ENCODE measurements around the gene ROR1. TPM values are rescaled to one million over a fixed set of nuclear protein-coding genes. Genes with fewer than 3 reads are reported as not detected.
"Not testable (repeated sequence)": the region's sequence is repeated elsewhere in the genome, so short reads cannot be mapped to it uniquely, and the experiment has no call there.

The ROR1 gene
- total RNA-seq, 2 experiments from 2014 or later = 0.10 to 0.14 TPM

DNA sequence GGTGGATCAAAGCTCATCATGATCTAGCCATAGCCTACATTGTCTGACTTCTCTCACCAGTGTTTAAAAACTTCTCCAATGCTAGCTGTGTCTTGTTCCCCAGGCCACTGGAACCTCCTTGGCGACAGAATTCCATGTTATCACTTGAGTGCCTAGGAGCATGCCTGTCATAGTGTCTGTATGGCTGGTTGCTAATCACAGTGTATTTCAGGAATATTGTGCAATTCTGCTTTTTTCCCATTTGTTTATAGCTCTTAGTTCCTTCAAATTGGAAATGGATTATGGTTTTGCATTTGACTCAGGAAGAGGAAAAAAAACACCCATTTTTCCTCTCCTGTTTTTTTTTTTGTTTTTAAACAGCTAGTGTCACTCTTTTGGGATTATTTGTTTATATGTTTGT lies 25.5 kb downstream of the ROR1 start:
- H3K4me3 Mint-ChIP-seq = no peak overlapping the region
- H3K9me3 Mint-ChIP-seq = no peaks in the 10 kb centered on the region
- H3K4me1 Mint-ChIP-seq (ENCODE audit: low read depth) = no peaks in the 10 kb centered on the region
- H3K36me3 Mint-ChIP-seq (ENCODE audit: low read depth) = no peaks in the 10 kb centered on the region
- intact Hi-C loops (cut with micrococcal nuclease) = no loop called here
- no peak overlapping the region for H3K27ac Mint-ChIP-seq
- DNase-seq = no peak
- peaks cover 2% of the 10 kb centered on the region for H3K27me3 Mint-ChIP-seq (ENCODE audit: low read depth)
- CTCF ChIA-PET = interaction anchor here (0.7 kb wide), 1 partner anchor 302 kb away, joined by 4 read pairs; no protein-coding TSS in a partner anchor

DNA sequence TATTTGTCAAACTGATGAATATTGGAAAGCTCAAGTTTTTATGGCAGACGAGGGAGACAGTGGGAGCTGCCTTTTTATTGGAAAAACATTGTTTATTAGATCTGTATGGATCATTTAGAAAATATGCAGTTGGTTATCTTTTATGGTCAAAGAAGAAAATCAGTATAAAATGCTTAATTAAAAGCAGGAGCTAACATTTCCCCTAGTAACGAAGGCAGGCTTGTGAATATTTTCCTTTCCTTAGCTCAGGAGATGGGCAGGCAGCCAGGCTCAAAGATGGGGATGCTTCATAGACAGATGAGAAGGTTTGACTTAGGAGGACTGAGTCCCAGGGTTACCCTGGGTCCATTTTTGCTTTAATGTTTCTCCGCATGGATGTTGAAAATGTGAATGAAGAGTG lies 26.0 kb downstream of the ROR1 start:
- Mint-ChIP-seq H3K9me3 (no peaks in the 10 kb centered on the region), H3K27ac (no peak overlapping the region), H3K4me1 (ENCODE audit: low read depth) (no peaks in the 10 kb centered on the region), H3K27me3 (ENCODE audit: low read depth) (peaks cover 2% of the 10 kb centered on the region), H3K36me3 (ENCODE audit: low read depth) (no peaks in the 10 kb centered on the region), H3K4me3 (no peak overlapping the region)
- no peak for DNase-seq
- CTCF ChIA-PET = interaction anchor here (0.6 to 0.7 kb wide), 2 partner anchors 302 to 904 kb away, joined by 4 read pairs; no protein-coding TSS in a partner anchor
- intact Hi-C loops (cut with micrococcal nuclease) = no loop called here

DNA sequence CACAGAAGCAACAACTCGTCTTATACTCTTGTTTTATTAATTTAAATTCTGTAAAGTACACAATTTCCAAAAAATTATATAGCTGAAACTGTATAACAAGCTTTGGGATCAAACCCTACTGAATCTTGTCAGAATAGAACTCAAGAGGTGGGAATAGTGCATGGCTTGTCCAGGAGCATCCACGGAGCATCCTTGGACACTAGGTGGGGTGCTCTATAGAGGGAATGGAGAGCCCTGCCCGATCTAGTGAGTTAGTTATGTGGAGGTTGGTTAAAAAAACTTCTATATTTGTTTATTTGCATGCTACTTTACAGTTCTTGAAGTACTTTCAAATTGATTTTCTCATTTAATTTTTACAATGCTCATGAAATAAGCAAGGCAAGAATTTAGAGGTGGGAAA lies 28.3 kb downstream of the ROR1 start:
- CTCF ChIA-PET = no interaction called here
- no peaks in the 10 kb centered on the region for H3K4me1 Mint-ChIP-seq (ENCODE audit: low read depth)

DNA sequence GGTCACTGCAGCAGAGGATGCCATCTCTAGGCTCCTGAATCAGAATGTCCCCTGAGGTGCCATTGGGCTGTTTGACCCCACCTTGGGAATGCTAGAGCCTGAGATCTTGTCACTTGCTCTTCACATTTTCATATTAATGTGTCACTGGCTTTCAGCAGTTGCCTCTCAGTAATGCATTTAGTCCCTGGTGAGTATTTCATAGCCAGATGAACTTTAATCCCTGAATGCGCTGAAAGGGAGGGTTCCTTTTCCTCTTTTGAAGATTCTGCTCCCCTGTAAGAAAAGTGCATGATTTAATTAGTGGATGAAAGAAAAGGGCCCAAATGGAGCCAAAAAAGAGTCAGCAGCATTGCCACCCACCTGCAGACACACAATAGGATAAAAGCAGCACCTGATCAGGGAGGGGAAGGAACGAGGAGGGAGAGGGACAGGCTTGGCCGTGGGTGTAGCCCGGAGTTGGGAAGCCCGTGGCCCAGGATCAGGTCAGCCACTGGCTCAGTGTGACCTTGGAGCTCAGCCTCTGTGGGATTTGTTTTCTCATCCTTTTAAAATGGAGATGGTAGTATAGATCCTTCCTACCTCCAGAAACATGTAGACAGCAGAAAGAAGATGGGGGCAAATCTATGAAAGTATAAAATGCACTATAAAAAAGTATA lies 31.1 kb downstream of the ROR1 start:
- CTCF ChIA-PET = no interaction called here
- peaks cover 2% of the 10 kb centered on the region for H3K9me3 Mint-ChIP-seq
- no peaks in the 10 kb centered on the region for H3K36me3 Mint-ChIP-seq (ENCODE audit: low read depth)
- H3K27me3 Mint-ChIP-seq (ENCODE audit: low read depth) = peaks cover 2% of the 10 kb centered on the region
- DNase-seq = no peak
- H3K27ac Mint-ChIP-seq = no peak overlapping the region
- H3K4me3 Mint-ChIP-seq = no peak overlapping the region
- no peaks in the 10 kb centered on the region for H3K4me1 Mint-ChIP-seq (ENCODE audit: low read depth)
- intact Hi-C loops (cut with micrococcal nuclease) = no loop called here

More for the DNA sequence above, 28.3 kb downstream of the ROR1 start:
- H3K27ac Mint-ChIP-seq = no peak overlapping the region
- no peak overlapping the region for H3K4me3 Mint-ChIP-seq
- H3K36me3 Mint-ChIP-seq (ENCODE audit: low read depth) = no peaks in the 10 kb centered on the region
- H3K9me3 Mint-ChIP-seq = no peaks in the 10 kb centered on the region
- intact Hi-C loops (cut with micrococcal nuclease) = no loop called here
- peaks cover 2% of the 10 kb centered on the region for H3K27me3 Mint-ChIP-seq (ENCODE audit: low read depth)
- no peak for DNase-seq

DNA sequence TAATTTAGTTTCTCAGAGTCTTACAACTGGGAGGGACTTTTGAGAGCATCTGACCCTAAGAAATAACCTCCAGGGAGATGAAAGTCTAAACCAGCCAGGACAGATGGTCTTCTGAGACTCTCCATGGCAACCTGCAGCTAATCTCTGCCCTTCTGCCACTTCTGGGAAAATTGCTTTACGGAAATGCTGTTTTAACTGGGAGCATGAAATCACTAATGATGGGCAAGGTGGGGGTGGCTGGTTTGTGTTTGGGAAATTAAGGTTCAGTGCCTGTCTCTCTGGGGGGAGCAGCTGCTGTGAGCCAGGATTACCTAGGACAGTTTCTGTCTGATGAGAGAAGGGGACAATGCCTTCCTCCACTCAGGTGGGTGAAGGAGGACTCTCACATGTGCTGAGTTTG lies 33.2 kb downstream of the ROR1 start:
- peaks cover 2% of the 10 kb centered on the region for H3K9me3 Mint-ChIP-seq
- CTCF ChIA-PET = no interaction called here
- H3K27ac Mint-ChIP-seq = no peak overlapping the region
- H3K4me3 Mint-ChIP-seq = no peak overlapping the region
- H3K4me1 Mint-ChIP-seq (ENCODE audit: low read depth) = no peaks in the 10 kb centered on the region
- H3K36me3 Mint-ChIP-seq (ENCODE audit: low read depth) = no peaks in the 10 kb centered on the region
- no peak for DNase-seq
- intact Hi-C loops (cut with micrococcal nuclease) = no loop called here
- H3K27me3 Mint-ChIP-seq (ENCODE audit: low read depth) = peaks cover 2% of the 10 kb centered on the region

DNA sequence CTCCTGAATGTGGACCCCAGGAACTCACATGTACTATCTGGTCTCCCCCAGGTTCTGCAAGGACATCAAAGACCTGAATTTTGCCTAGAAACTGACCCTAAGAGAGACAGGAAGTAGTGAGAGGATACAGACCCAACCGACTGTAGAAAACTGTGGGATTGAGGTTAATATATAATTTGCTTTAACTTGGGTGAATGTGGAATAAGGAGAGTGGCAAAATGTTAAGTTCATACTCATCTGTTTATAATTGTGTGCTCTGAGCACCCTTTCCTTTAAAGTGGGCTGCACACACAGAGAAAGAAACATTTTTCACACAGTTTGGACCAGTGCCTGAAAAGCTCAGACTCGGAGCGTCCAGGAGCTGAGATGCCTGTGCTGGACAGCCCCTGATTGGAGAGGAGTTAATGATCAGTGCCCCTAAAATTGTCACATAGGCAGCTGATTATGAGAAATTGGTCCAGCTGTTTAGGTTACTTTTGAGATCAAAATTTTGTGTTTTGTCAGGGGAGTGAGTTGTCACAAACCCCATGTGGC lies 37.2 kb downstream of the ROR1 start:
- CTCF ChIA-PET = interaction anchor here (1.3 kb wide), 1 partner anchor 14 kb away, joined by 3 read pairs; no protein-coding TSS in a partner anchor
- no peaks in the 10 kb centered on the region for H3K36me3 Mint-ChIP-seq (ENCODE audit: low read depth)
- intact Hi-C loops (cut with micrococcal nuclease) = no loop called here
- no peaks in the 10 kb centered on the region for H3K4me1 Mint-ChIP-seq (ENCODE audit: low read depth)
- no peak overlapping the region for H3K4me3 Mint-ChIP-seq
- H3K27me3 Mint-ChIP-seq (ENCODE audit: low read depth) = peaks cover 2% of the 10 kb centered on the region
- no peak for DNase-seq
- H3K9me3 Mint-ChIP-seq = peaks cover 2% of the 10 kb centered on the region
- no peak overlapping the region for H3K27ac Mint-ChIP-seq

DNA sequence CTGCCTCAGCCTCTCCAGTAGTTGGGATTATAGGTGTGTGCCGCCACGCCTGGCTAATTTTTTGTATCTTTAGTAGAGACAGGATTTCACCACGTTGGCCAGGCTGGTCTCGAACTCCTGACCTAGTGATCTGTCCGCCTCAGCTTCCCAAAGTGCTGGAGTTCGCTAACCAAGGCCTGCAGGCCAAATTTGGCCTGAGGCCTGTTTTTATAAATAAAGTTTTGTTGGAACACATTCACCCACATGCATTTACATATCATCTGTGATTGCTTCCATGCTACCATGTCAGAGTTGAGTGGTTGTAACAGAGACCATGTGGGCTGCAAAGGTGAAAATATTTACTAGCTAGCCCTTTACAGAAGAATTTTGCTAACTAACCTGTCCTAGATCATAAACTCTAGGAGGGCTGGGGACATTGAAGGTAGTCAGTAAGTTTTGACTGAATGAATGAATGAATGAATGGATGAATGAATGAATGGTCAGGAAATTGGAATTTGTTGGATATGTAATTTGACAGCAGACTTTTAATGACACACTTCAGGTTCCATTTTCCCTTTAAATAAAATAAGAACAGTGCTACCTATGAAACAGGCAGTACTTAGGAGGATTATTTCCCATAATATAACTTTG lies 38.4 kb downstream of the ROR1 start:
- CTCF ChIA-PET = interaction anchor here (0.7 to 0.9 kb wide), 2 partner anchors 112 to 381 kb away, joined by 3 read pairs; no protein-coding TSS in a partner anchor
- H3K9me3 Mint-ChIP-seq = peaks cover 3% of the 10 kb centered on the region
- no peaks in the 10 kb centered on the region for H3K36me3 Mint-ChIP-seq (ENCODE audit: low read depth)
- DNase-seq = no peak
- no peaks in the 10 kb centered on the region for H3K4me1 Mint-ChIP-seq (ENCODE audit: low read depth)
- H3K4me3 Mint-ChIP-seq = no peak overlapping the region
- H3K27me3 Mint-ChIP-seq (ENCODE audit: low read depth) = peaks cover 2% of the 10 kb centered on the region
- no peak overlapping the region for H3K27ac Mint-ChIP-seq
- intact Hi-C loops (cut with micrococcal nuclease) = no loop called here

DNA sequence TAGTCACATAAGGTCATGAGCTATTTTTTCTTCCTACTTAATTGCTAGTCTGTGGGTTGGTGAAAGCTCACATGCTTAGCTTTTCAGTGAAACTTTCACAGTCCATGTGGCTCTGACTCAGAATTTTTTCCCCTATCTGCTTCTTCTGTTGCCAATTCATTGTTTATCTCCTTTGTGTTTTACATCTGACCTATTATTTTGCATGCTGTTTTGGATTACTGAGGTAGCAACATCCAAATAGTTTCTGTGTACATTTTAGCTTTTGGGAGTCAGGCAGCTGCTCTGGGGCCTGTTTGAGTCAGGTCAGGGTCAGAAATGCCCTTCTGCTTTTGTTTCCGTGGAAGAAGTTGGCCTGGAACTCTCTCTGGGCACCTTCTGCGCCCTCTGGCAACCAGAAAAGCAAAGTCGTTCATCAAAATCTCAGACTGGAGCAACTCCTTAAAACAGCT lies 40.0 kb downstream of the ROR1 start:
- CTCF ChIA-PET = interaction anchor here (1.3 kb wide), 1 partner anchor 16 kb away, joined by 4 read pairs; no protein-coding TSS in a partner anchor
- H3K27me3 Mint-ChIP-seq (ENCODE audit: low read depth) = peaks cover 2% of the 10 kb centered on the region

DNA sequence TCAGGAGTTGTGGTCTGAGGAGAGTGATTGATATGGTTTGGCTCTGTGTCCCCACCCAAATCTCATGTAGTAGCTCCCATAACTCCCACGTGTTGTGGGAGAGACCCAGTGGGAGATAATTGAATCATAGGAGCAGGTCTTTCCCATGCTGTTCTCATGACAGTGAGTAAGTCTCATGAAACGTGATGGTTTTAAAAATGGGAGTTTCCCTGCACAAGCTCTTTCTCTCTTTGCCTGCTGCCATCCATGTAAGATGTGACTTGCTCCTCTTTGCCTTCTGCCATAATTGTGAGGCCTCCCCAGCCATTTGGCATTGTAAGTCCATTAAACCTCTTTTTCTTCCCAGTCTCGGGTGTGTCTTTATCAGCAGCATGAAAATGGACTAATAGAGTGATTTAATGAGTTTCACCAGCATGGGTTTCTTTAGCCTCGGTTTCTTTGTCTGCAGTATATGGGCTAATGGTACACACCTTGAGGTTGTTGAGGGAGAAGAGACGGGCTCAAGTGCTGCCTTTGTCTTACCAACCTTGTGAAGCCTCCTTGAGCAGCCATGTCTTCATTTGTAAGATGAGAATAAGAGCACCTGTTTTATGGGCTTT lies 42.5 kb downstream of the ROR1 start:
- intact Hi-C loops (cut with micrococcal nuclease); H3K27ac Mint-ChIP-seq; H3K4me3 Mint-ChIP-seq; DNase-seq; H3K36me3 Mint-ChIP-seq (ENCODE audit: low read depth); H3K9me3 Mint-ChIP-seq; H3K4me1 Mint-ChIP-seq (ENCODE audit: low read depth); H3K27me3 Mint-ChIP-seq (ENCODE audit: low read depth): not testable (repeated sequence)
- CTCF ChIA-PET = interaction anchor here (0.6 kb wide), 1 partner anchor 124 kb away, joined by 3 read pairs; no protein-coding TSS in a partner anchor

More for the DNA sequence above, 40.0 kb downstream of the ROR1 start:
- Mint-ChIP-seq H3K4me1 (ENCODE audit: low read depth) (no peaks in the 10 kb centered on the region), H3K9me3 (peaks cover 2% of the 10 kb centered on the region), H3K27ac (no peak overlapping the region), H3K36me3 (ENCODE audit: low read depth) (no peaks in the 10 kb centered on the region), H3K4me3 (no peak overlapping the region)
- intact Hi-C loops (cut with micrococcal nuclease) = no loop called here
- no peak for DNase-seq

DNA sequence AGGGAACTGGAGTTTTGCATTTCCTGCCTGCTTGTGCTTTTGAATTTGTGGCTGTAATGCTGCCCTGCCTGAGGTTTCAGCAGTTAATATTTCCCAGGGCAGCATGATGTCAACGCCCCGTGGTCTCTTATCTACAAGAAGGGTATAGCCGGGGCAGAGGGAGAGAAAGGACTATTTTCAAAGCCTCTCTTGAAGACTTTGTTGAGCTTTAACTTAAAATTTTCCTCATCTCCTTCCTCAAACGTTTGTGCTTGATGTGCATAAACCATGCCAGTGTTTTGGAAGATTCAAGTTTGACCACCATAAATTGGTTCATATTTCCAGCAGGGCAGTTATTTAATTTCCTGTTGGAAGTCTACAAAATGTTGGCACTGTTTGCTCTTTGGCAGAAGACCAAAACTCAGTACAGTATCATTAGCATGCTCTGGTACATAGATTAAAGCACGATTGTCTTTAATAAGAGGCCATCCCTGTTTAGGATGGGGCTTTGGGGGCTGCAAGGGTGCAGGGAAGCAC lies 43.4 kb downstream of the ROR1 start:
- Mint-ChIP-seq H3K9me3 (peaks cover 2% of the 10 kb centered on the region), H3K4me1 (ENCODE audit: low read depth) (no peaks in the 10 kb centered on the region), H3K27me3 (ENCODE audit: low read depth) (peaks cover 2% of the 10 kb centered on the region), H3K27ac (no peak overlapping the region), H3K36me3 (ENCODE audit: low read depth) (no peaks in the 10 kb centered on the region), H3K4me3 (no peak overlapping the region)
- intact Hi-C loops (cut with micrococcal nuclease) = no loop called here
- no peak for DNase-seq
- CTCF ChIA-PET = no interaction called here

DNA sequence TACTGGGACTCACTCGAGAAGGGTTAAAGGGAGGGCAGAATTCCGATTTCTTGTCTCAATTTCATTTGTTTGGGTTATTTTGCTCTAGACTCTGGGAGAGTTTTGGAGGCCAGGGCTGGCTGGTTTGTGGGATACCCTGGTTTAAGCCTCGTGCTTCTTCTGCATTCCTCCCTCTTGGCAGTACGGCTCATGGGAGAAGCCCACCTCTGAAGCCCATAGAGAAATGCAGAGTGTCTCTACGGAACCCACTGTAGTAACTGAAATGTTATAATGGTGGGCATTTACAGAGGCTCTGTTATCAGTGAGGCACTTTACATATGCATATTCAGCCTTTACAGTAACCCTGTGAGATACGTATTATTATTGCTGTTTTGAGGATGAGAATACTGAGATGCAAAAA lies 43.9 kb downstream of the ROR1 start:
- no peak overlapping the region for H3K27ac Mint-ChIP-seq
- no peaks in the 10 kb centered on the region for H3K4me1 Mint-ChIP-seq (ENCODE audit: low read depth)
- CTCF ChIA-PET = no interaction called here
- no peaks in the 10 kb centered on the region for H3K36me3 Mint-ChIP-seq (ENCODE audit: low read depth)
- no peak for DNase-seq
- H3K4me3 Mint-ChIP-seq = no peak overlapping the region
- peaks cover 2% of the 10 kb centered on the region for H3K9me3 Mint-ChIP-seq
- intact Hi-C loops (cut with micrococcal nuclease) = no loop called here
- H3K27me3 Mint-ChIP-seq (ENCODE audit: low read depth) = peaks cover 2% of the 10 kb centered on the region

DNA sequence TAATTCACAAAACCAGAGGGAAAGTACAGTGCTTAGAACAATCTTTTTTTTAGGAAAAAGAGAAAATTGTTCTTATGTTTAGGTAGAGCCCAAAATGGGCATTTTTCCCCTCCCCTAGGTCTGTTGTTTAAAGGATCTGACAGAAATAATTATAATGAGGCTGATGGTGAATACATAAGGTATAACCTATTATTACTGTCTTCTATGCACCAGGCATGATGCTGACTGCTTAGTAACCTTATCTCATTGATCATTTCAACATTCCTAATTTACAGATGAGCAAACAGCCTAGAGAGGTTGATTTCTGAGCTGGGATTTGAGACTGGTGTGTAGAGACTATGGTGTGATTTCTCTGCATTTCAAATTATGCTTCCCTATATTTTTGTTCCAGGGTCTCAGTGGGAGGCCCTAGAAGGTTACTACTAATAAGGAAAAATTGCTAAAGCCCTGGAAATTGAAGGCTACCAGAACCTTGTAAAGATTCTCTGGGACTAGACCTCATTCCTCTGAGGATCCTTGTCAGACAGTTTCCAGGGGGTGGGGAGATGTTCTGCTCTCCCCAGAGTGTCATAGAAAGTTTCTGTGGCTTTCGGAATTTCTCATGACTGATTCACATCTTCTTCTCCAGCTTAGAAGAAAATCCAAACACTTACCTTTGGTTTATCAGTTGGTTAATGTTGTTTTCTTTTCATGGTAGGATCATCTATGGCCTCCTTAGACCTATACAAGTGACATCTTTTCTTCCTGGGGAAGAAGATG lies 44.9 kb downstream of the ROR1 start:
- CTCF ChIA-PET = no interaction called here

More for the DNA sequence above, 44.9 kb downstream of the ROR1 start:
- Mint-ChIP-seq H3K9me3 (peaks cover 2% of the 10 kb centered on the region), H3K27ac (no peak overlapping the region), H3K4me1 (ENCODE audit: low read depth) (no peaks in the 10 kb centered on the region), H3K27me3 (ENCODE audit: low read depth) (peaks cover 2% of the 10 kb centered on the region), H3K4me3 (no peak overlapping the region), H3K36me3 (ENCODE audit: low read depth) (no peaks in the 10 kb centered on the region)
- intact Hi-C loops (cut with micrococcal nuclease) = no loop called here
- DNase-seq = no peak

Data from activated naive CD4-positive, alpha-beta T cell treated with anti-CD3 and anti-CD28 coated beads for 36 hours (primary cell).